ENCODE measurements around the gene R3HDM1.

DNA sequence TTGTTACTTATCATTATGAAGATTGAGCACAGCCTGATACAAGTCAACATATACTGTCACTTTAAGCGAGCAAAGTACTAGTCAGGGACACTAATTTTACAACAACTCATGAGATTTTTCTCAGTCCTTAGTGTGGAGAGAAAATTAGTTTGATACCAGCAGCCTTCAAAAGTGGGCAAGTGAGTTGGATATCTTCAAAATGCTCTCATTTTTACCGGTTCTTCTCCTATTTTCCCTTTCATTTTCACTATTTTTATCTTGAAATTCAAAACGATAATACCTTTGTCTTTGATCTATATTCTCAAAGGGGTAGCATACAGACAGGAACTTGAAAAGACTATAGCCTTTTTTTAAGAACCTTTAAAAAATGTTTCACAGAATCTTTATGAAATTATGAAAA, 158.4 kb downstream of the R3HDM1 start:
- no peak for TF ChIP-seq POLR2A (IDR thresholded peaks at IDR 0.05)
- TF ChIP-seq, protein P1, sequence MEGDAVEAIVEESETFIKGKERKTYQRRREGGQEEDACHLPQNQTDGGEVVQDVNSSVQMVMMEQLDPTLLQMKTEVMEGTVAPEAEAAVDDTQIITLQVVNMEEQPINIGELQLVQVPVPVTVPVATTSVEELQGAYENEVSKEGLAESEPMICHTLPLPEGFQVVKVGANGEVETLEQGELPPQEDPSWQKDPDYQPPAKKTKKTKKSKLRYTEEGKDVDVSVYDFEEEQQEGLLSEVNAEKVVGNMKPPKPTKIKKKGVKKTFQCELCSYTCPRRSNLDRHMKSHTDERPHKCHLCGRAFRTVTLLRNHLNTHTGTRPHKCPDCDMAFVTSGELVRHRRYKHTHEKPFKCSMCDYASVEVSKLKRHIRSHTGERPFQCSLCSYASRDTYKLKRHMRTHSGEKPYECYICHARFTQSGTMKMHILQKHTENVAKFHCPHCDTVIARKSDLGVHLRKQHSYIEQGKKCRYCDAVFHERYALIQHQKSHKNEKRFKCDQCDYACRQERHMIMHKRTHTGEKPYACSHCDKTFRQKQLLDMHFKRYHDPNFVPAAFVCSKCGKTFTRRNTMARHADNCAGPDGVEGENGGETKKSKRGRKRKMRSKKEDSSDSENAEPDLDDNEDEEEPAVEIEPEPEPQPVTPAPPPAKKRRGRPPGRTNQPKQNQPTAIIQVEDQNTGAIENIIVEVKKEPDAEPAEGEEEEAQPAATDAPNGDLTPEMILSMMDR (IDR thresholded peaks at IDR 0.05): no peak

Data from esophagus squamous epithelium (tissue), 4 donors.